HepG2 (cell line): Measurements from ENCODE around the gene TMEM95. TPM values are rescaled to one million over a fixed set of nuclear protein-coding genes. Genes with fewer than 3 reads are reported as not detected.

Source experiments
- GABPB1 ChIP-seq: IDR thresholded peaks from 2 replicates; pipeline ENCODE4 v1.6.1; 2016; ENCODE audit warnings: mild to moderate bottlenecking, missing genetic modification reagents, moderate library complexity, missing compliant biosample characterization
- HMGA1 ChIP-seq: sonication (generic); formaldehyde crosslinking; conservative IDR thresholded peaks from 2 replicates; pipeline ENCODE4 v1.4.0; 2020; ENCODE audit warnings: missing genetic modification reagents
- HNRNPH1 ChIP-seq: fragments of 200-400 bp; formaldehyde crosslinking; optimal IDR thresholded peaks from 2 replicates; pipeline ENCODE3; 2017; ENCODE audit warnings: mild to moderate bottlenecking, low read depth, low read length
- MATR3 ChIP-seq: sonication (generic); formaldehyde crosslinking; IDR thresholded peaks from 2 replicates; pipeline ENCODE4 v1.4.0; 2020; ENCODE audit warnings: missing genetic modification reagents
- NCOA1 ChIP-seq: sonication (generic); formaldehyde crosslinking; IDR thresholded peaks from 2 replicates; pipeline ENCODE4 v1.9.0; 2021; ENCODE audit warnings: missing genetic modification reagents
- NFE2 ChIP-seq: sonication (generic); formaldehyde crosslinking; IDR thresholded peaks from 2 replicates; pipeline ENCODE4 v1.4.0; 2020; ENCODE audit warnings: missing genetic modification reagents
- NR2F6 ChIP-seq, 2 experiments: IDR thresholded peaks; 2 replicates each; pipeline ENCODE4 v1.6.1; 2016; ENCODE audit warnings: antibody characterized with exemption in 1 of 2, mild to moderate bottlenecking in 1 of 2
- SIX1 ChIP-seq: sonication (generic); formaldehyde crosslinking; IDR thresholded peaks from 2 replicates; pipeline ENCODE4 v1.4.0; 2020; ENCODE audit warnings: missing genetic modification reagents, borderline replicate concordance
- SKI ChIP-seq: fragments of 450-650 bp; IDR thresholded peaks from one replicate; pipeline ENCODE4 v1.6.1; 2018; ENCODE audit warnings: mild to moderate bottlenecking; ENCODE audit not compliant: partially characterized antibody
- TEAD3 ChIP-seq: optimal IDR thresholded peaks from 2 replicates; pipeline ENCODE3; 2016; ENCODE audit warnings: borderline replicate concordance
- TMF1 ChIP-seq: sonication (generic); formaldehyde crosslinking; IDR thresholded peaks from 2 replicates; pipeline ENCODE4 v1.8.1; 2022; ENCODE audit warnings: low read depth, missing genetic modification reagents
- TRAFD1 ChIP-seq: sonication (generic); formaldehyde crosslinking; IDR thresholded peaks from 2 replicates; pipeline ENCODE4 v1.5.1; 2020; ENCODE audit warnings: missing genetic modification reagents, mild to moderate bottlenecking, borderline replicate concordance
- YY1 ChIP-seq: IDR thresholded peaks from 2 replicates; pipeline ENCODE4 v1.6.1; 2011; ENCODE audit warnings: low read length, low read depth, moderate library complexity, mild to moderate bottlenecking; ENCODE audit not compliant: insufficient read depth, insufficient replicate concordance
- ZBTB4 ChIP-seq: sonication (generic); formaldehyde crosslinking; IDR thresholded peaks from 2 replicates; pipeline ENCODE4 v1.4.0; 2020; ENCODE audit warnings: missing genetic modification reagents, mild to moderate bottlenecking, borderline replicate concordance
- ZFY ChIP-seq: sonication (generic); formaldehyde crosslinking; IDR thresholded peaks from 2 replicates; pipeline ENCODE4 v1.4.0; 2020; ENCODE audit warnings: missing genetic modification reagents
- ZNF280D ChIP-seq: sonication (generic); formaldehyde crosslinking; IDR thresholded peaks from 2 replicates; pipeline ENCODE4 v1.5.1; 2020; ENCODE audit warnings: mild to moderate bottlenecking, missing genetic modification reagents
- ZNF331 ChIP-seq: sonication (generic); formaldehyde crosslinking; IDR thresholded peaks from 2 replicates; pipeline ENCODE4 v1.4.0; 2020; ENCODE audit warnings: missing genetic modification reagents
- ZNF367 ChIP-seq: sonication (generic); formaldehyde crosslinking; IDR thresholded peaks from 2 replicates; pipeline ENCODE4 v1.4.0; 2020; ENCODE audit warnings: missing genetic modification reagents, borderline replicate concordance
- ZNF543 ChIP-seq: sonication (generic); formaldehyde crosslinking; IDR thresholded peaks from 2 replicates; pipeline ENCODE4 v1.4.0; 2020; ENCODE audit warnings: mild to moderate bottlenecking, missing genetic modification reagents
- ZNF574 ChIP-seq: sonication (generic); formaldehyde crosslinking; IDR thresholded peaks from 2 replicates; pipeline ENCODE4 v1.4.0; 2020; ENCODE audit warnings: missing genetic modification reagents
- ZNF792 ChIP-seq: IDR thresholded peaks from 2 replicates; pipeline ENCODE4 v1.6.1; 2016
- polyA plus RNA-seq, 8 experiments: library from polyadenylated mRNA; depleted of rRNA in 3 of 8; stranded (reverse) in 7 of 8; unstranded in 1 of 8; fragments of >200 nt; fragmentation: Illumina TruSeq in 4 of 8; extraction: Trizol in 4 of 8; gene quantifications; 2 replicates each; pipeline versions ENCODE4 v1.2.1 to v1.2.3, GENCODE V29; 2011 to 2016; ENCODE audit warnings: low read depth in 4 of 8, missing spikeins in 1 of 8, mixed read lengths in 1 of 8; ENCODE audit not compliant: insufficient read depth in 1 of 8
- total RNA-seq, 5 experiments: library from RNA; depleted of rRNA; stranded (reverse); fragments of >200 nt; fragmentation: Illumina TruSeq; extraction: Trizol; gene quantifications; 2 replicates each; pipeline ENCODE4 v1.2.3, GENCODE V29; 2016; ENCODE audit warnings: low read depth in 1 of 5

The TMEM95 gene
- total and polyA plus RNA-seq, 2 of the 13 experiments (the other 11 are each of a cell fraction or from before 2014, with no cell fraction given), result not detected

GRCh38 chr17:7356072-7356549, 1.2 kb downstream of the TMEM95 start (continued):
- TF ChIP-seq ZBTB4 (CRISPR knock-in tag), result no peak
- TF ChIP-seq HMGA1, result no peak
- TF ChIP-seq NCOA1 (CRISPR knock-in tag), result no peak
- TF ChIP-seq ZNF792, result 0 out of 2 replicates have a peak, but pooled peaks have one; percentile 30
- peak; percentile 46 for TF ChIP-seq TEAD3 (CRISPR knock-in tag)
- no peak for TF ChIP-seq ZNF280D (CRISPR knock-in tag)
- no peak for TF ChIP-seq NR2F6 (IDR thresholded peaks at IDR 0.05)
- TF ChIP-seq NR2F6 (CRISPR knock-in tag; IDR thresholded peaks at IDR 0.05), result no peak
- TF ChIP-seq TMF1 (CRISPR knock-in tag), result no peak
- TF ChIP-seq ZNF367 (CRISPR knock-in tag), result no peak
- TF ChIP-seq NFE2 (CRISPR knock-in tag), result no peak
- TF ChIP-seq SIX1, result no peak
- TF ChIP-seq ZNF543 (CRISPR knock-in tag), result no peak
- no peak for TF ChIP-seq MATR3
- peak; percentile 60 for TF ChIP-seq YY1
- peak; percentile 68 for TF ChIP-seq GABPB1 (CRISPR knock-in tag)
- TF ChIP-seq ZFY, result peak; percentile 53; the same call in 1 of the 2 replicates
- no peak for TF ChIP-seq TRAFD1
- no peak for TF ChIP-seq SKI
- TF ChIP-seq HNRNPH1, result no peak
- peak; percentile 45; the same call in 1 of the 2 replicates for TF ChIP-seq ZNF574
- peak; percentile 46; the same call in 1 of the 2 replicates for TF ChIP-seq ZNF331 (CRISPR knock-in tag)
